ENCODE measurements around the gene DIS3L2. TPM values are rescaled to one million over a fixed set of nuclear protein-coding genes. Genes with fewer than 3 reads are reported as not detected.

DIS3L2 gene
- total and polyA plus RNA-seq, 2 experiments from 2014 or later, result 35.5 to 50.1 TPM

DNA sequence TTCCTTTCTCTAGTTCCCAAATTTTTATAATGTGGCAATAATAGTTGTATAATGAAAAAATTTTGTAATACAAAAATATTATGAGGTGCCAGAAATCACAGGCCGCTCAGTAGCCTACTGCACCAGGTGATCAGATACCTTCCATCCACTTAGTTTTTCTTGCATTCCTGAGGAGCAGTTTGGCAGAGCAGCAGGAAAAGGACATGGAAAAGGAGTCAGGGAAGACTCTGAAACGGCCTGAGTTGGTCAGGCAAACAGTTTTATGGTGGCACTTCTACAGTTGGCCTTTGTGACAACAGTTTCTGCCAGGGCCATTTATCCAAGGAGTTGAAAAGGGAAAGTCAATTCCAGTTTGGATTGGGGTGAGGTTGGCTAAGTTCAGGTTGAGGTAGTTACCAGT, 251.7 kb downstream of the DIS3L2 start:
- no peak overlapping the region for H3K27ac ChIP-seq
- no peak for DNase-seq (ENCODE audit: low read depth in 1 of 2, low spot score in 1 of 2)
- TF ChIP-seq, protein P1, sequence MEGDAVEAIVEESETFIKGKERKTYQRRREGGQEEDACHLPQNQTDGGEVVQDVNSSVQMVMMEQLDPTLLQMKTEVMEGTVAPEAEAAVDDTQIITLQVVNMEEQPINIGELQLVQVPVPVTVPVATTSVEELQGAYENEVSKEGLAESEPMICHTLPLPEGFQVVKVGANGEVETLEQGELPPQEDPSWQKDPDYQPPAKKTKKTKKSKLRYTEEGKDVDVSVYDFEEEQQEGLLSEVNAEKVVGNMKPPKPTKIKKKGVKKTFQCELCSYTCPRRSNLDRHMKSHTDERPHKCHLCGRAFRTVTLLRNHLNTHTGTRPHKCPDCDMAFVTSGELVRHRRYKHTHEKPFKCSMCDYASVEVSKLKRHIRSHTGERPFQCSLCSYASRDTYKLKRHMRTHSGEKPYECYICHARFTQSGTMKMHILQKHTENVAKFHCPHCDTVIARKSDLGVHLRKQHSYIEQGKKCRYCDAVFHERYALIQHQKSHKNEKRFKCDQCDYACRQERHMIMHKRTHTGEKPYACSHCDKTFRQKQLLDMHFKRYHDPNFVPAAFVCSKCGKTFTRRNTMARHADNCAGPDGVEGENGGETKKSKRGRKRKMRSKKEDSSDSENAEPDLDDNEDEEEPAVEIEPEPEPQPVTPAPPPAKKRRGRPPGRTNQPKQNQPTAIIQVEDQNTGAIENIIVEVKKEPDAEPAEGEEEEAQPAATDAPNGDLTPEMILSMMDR (IDR thresholded peaks at IDR 0.05; ENCODE audit: low read depth, low read length), result no peak
- H3K9me3 ChIP-seq (ENCODE audit: low read depth), result no peaks in the 10 kb centered on the region
- H3K4me1 ChIP-seq (ENCODE audit: low read depth), result no peaks in the 10 kb centered on the region
- H3K36me3 ChIP-seq, result no peaks in the 10 kb centered on the region
- H3K4me3 ChIP-seq, result no peak overlapping the region
- H3K27me3 ChIP-seq, result no peaks in the 10 kb centered on the region

DNA sequence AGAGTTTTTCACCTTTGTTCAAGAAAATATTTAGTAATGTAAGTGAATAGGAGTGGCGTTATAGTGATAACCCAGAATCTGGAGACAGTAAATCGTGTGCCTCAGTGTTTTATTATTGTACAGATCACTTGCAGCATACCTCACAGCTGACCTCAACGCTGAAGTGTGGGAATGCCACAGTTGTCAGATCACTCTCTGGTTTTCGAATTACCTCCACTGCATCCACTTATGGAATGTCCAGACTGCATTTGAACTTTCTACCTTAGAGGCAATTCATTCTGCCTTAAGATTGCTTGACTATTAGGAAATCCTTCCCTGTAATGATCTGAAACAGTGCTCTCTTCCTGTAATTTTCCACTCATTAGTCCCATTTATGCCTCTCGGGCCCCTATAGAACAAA, 252.5 kb downstream of the DIS3L2 start:
- TF ChIP-seq, protein P1 (IDR thresholded peaks at IDR 0.05; ENCODE audit: low read depth, low read length), result no peak
- peak overlapping the region; percentile 19 for H3K27ac ChIP-seq
- H3K9me3 ChIP-seq (ENCODE audit: low read depth), result no peaks in the 10 kb centered on the region
- no peak overlapping the region for H3K4me3 ChIP-seq
- H3K27me3 ChIP-seq, result no peaks in the 10 kb centered on the region
- no peaks in the 10 kb centered on the region for H3K4me1 ChIP-seq (ENCODE audit: low read depth)
- DNase-seq (ENCODE audit: low read depth in 1 of 2, low spot score in 1 of 2), result peak in 1 of 2 donors; percentile 32
- H3K36me3 ChIP-seq, result no peaks in the 10 kb centered on the region

- DNase-seq (ENCODE audit: low read depth in 1 of 2, low spot score in 1 of 2), result no peak
- Histone ChIP-seq H3K36me3 (no peaks in the 10 kb centered on the region), H3K9me3 (ENCODE audit: low read depth) (no peaks in the 10 kb centered on the region), H3K4me1 (ENCODE audit: low read depth) (no peaks in the 10 kb centered on the region), H3K4me3 (no peak overlapping the region), H3K27ac (no peak overlapping the region), H3K27me3 (no peaks in the 10 kb centered on the region)
- TF ChIP-seq, protein P1 (IDR thresholded peaks at IDR 0.05; ENCODE audit: low read depth, low read length), result no peak
Observed at GRCh38 chr2:232216028-232216427, 254.5 kb downstream of the DIS3L2 start.

- no peak for DNase-seq (ENCODE audit: low read depth in 1 of 2, low spot score in 1 of 2)
- TF ChIP-seq, protein P1 (IDR thresholded peaks at IDR 0.05; ENCODE audit: low read depth, low read length), result no peak
- H3K9me3 ChIP-seq (ENCODE audit: low read depth), result no peaks in the 10 kb centered on the region
- H3K4me3 ChIP-seq, result no peak overlapping the region
- H3K4me1 ChIP-seq (ENCODE audit: low read depth), result no peaks in the 10 kb centered on the region
- peaks cover 3% of the 10 kb centered on the region for H3K36me3 ChIP-seq
- H3K27ac ChIP-seq, result no peak overlapping the region
- H3K27me3 ChIP-seq, result no peaks in the 10 kb centered on the region
Observed at GRCh38 chr2:232218778-232219495, 257.4 kb downstream of the DIS3L2 start.

- no peak for DNase-seq (ENCODE audit: low read depth in 1 of 2, low spot score in 1 of 2)
- H3K4me3 ChIP-seq, result no peak overlapping the region
- no peak overlapping the region for H3K27ac ChIP-seq
- peaks cover 3% of the 10 kb centered on the region for H3K36me3 ChIP-seq
- no peaks in the 10 kb centered on the region for H3K4me1 ChIP-seq (ENCODE audit: low read depth)
- no peaks in the 10 kb centered on the region for H3K9me3 ChIP-seq (ENCODE audit: low read depth)
- TF ChIP-seq, protein P1 (IDR thresholded peaks at IDR 0.05; ENCODE audit: low read depth, low read length), result no peak
- no peaks in the 10 kb centered on the region for H3K27me3 ChIP-seq
Observed at GRCh38 chr2:232219496-232219870, 258.0 kb downstream of the DIS3L2 start.

All from cardiac muscle cell (in vitro differentiated cells and primary cell).